Caki2 (cell line): ENCODE results near the gene TSHR. TPM values are rescaled to one million over a fixed set of nuclear protein-coding genes. Genes with fewer than 3 reads are reported as not detected.
"Not testable (repeated sequence)": the region's sequence is repeated elsewhere in the genome, so short reads cannot be mapped to it uniquely, and the experiment has no call there.

ENCODE experiments used
- DNase-seq: peaks from one replicate; pipeline ENCODE4 v3.0.0-alpha.2; 2015; ENCODE audit warnings: low read depth
- in situ Hi-C: cut with HindIII; loops from 2 replicates; pipeline ENCODE4 v1.10.0; 2016; ENCODE audit warnings: low sequenced_read_pairs, low pct_unique_long_range_greater_than_20kb, mixed read lengths
- total RNA-seq: library from RNA; depleted of rRNA; stranded (reverse); fragments of >200 nt; shearing (Covaris generic); gene quantifications from 2 replicates; pipeline ENCODE4 v1.2.3, GENCODE V29; 2014; ENCODE audit warnings: low replicate concordance; rRNA removed

Gene TSHR
- 0.81 TPM in 1 of 2 replicates, not detected in the other for total RNA-seq

DNA sequence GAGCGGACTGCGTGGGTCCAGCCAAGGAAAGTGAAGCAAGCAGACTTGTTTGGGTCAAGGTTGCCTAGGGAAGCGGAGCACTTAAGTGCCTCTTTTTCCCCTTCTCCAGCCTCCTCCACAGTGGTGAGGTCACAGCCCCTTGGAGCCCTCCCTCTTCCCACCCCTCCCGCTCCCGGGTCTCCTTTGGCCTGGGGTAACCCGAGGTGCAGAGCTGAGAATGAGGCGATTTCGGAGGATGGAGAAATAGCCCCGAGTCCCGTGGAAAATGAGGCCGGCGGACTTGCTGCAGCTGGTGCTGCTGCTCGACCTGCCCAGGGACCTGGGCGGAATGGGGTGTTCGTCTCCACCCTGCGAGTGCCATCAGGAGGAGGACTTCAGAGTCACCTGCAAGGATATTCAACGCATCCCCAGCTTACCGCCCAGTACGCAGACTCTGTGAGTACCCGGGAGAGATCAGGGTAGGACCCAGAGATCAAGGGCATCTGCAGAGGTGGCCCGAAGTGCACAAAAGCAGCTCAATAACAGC lies at the start of gene TSHR:
Gene TSHR, plus strand, starts transcription at position 206 of the 526 bp plus-strand sequence. Its CDS starts 60 bp downstream, at position 266.
- DNase-seq, result no peak
- in situ Hi-C loops, result no loop called here

DNA sequence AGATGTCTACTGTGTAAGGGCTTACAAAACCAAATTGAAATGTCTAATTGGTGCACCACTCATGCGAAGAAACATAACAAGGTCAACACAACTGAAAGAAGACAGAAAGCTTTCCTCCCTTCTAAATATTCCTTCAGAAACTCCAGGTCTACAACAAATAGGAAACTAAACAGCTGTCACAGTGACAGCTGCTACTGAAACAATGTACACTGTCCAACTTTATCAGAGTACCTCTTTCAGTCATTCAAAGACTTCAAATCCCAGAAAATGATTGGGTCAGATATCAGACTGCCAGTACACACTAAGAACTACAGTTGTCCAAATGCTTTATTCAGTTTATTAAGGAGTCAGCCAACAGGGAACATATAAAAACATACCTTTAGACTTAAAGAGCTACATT lies 49.1 kb upstream of the TSHR start:
- in situ Hi-C loops, result no loop called here

DNA sequence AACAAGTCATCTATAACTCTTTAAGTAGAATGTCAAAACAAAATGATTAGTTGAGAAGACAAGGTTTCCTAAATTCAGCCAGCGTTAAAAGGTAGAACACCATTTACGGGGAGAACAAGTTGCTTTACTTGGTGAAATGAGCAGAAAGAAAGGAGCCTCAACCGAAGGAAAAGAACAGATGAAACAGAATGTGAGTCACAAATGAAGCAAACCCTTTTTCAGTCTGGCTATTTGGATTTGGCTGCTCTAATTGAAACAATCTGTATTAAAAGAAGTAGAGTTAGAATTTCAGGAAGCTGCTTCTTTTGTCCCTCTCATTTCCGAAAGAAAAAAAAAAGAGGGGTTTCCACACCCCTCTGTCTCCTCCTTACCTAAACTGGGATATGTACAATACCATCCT lies 48.5 kb upstream of the TSHR start:
- in situ Hi-C loops, result no loop called here

More for the DNA sequence above, 49.1 kb upstream of the TSHR start:
- no peak for DNase-seq

DNA sequence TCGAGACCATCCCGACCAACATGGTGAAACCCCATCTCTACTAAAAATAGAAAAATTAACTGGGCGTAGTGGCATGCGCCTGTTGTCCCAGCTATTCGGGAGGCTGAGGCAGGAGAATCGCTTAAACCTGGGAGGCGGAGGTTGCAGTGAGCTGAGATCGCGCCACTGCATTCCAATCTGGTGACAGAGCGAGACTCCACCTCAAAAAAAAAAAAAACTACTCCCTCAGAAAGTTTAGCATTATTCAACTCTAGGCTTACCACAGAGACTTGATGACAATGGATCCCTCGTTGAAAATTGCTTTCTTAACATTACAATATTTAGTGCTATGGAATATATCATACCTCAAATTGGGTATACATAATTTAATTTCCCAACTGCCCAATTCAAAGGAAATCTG lies 43.4 kb upstream of the TSHR start:
- in situ Hi-C loops, DNase-seq: not testable (repeated sequence)

More for the DNA sequence above, 48.5 kb upstream of the TSHR start:
- DNase-seq, result no peak

DNA sequence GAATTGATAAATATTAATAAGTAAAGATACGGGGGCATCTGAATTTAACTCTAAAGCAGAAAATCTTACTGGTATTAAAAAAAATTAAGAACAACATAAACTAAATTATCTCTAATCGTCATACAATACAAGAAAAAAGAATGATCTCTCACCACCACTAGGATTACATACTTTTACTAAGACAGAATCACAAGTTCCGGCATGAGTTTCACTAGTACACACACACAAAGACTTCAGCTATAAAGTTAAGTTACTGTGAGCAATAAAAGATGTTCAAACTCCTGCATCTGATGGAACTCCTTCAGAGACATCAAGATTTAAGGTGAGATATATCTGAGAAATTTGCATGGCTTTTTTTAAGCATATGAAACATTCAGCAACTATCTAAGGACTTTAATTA lies 35.8 kb upstream of the TSHR start:
- in situ Hi-C loops, result no loop called here
- DNase-seq, result no peak

DNA sequence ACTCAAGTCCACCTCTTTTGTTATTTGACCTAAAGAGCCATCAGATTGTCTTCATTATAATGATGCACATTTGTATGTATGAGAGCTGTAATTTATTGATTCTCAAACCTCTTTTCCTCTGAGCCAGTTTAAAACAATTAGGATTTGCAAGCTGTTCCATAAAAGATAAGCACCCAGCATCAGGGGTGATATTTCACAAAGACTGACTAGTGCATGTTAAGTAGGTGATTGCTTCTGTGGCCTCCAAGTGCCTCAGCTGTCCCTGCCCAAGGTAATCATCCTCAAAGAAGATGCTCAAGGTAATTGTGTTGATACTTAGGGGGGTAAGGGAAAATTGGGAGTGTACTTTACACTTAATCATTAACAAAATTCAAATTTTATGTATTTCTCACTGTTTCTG lies 32.1 kb upstream of the TSHR start:
- in situ Hi-C loops, result no loop called here
- DNase-seq, result no peak

DNA sequence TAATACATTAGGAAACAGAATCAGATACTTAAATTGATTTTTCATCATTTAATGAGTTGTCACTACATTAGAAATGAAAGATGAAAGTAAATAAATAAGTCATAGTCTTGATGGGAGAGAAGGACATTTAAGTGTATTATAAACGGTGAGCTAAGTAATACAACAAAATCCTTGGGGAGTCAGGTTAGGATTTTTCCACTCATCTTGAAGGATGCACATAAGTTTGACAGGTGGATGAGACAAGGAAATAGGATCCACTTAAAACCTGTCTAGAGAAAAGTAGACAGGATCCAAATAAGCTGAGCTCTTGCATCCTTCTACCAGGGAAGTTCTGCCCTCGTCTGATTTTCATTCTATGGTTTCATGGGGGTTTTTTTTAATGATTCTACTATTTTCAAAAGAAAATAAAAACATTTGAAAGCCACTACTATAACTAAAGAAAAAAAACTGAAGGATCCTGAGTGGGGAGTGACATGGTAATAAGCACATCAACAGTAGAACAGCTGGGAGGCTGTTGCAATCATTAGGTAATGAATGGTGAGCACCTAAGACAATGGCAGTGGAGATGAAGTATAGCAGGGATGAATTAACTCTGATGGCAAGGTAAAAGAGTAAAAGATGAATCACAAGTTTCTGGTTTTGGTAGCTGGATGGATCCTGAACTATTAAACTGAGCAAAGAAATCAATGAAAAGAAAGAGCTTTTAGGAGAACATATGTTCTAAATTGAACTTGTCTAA lies 30.9 kb upstream of the TSHR start:
- in situ Hi-C loops, result no loop called here
- DNase-seq, result no peak

DNA sequence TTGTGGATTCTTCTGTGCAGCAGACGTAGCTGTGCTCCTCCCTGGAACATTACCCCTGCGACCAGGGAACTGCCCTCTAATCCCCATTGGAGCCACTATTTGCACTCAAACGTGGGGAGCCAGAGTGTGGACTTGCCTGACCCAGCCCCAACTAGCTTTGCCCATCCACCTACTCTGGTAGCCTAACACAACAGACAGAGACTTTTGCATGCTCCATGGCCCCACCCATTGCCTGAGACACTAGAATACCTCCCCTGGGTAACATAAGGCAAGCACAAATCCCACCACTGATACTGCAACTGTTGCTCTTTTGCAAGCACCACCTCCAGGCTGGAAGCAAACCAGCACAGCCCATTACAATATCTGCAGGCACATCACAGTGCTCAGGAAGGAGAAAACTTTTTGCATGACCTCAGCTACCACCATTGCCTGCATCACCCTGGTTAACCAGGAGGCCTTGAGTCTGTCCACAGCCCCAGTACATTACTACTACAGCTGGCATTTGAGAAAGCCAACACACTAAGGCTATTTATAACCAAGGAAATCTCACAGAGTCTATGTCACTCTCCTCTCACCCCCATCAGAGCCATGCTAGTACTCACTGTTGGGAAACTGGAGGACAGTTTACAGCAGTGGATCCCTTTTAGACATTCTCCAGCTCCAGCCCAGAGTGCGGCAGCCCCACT lies 28.9 kb upstream of the TSHR start:
- DNase-seq, result no peak
- in situ Hi-C loops, result no loop called here

DNA sequence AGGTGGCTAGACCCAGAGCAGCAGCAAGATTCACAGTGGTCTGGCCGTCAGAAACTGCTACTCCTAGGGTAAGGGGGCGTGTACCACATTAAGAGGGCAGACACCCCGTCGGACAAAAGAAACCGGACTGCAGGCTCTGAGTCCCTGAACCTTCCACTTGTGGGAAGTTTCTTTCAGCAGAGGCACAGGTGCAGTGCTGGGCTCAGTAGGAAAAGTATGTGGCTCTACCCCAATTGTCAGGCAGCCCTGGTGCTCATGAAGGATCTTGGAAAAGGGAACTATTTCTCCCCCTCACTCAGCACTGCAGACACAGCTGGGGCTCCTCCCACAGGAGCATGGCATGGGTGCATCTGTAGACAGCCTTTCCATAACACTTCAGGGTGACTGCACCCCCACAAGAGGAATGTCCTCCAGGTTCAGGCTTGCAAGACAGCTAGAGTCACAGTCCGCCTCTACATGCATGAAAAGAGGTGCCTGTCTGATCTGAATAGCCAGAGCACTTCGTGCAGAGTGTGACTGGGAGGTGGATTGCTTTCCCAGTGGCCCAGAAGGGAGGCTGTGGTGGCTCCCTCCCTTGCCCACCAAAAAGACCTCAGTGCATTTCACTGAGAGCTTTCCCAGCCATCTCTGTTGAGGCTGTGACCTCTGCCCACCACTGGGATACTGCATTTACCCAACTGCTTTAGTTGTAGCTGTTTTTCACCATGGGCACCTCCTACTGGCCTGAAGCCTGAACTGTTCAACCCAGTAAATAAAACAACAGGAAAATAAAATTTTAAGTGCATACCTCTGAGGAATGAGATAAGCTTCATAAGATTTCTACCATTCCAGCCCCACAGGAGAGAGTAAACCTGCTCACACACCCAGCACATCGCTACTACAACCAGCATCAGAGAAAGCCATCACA lies 28.1 kb upstream of the TSHR start:
- no peak for DNase-seq
- in situ Hi-C loops, result no loop called here

DNA sequence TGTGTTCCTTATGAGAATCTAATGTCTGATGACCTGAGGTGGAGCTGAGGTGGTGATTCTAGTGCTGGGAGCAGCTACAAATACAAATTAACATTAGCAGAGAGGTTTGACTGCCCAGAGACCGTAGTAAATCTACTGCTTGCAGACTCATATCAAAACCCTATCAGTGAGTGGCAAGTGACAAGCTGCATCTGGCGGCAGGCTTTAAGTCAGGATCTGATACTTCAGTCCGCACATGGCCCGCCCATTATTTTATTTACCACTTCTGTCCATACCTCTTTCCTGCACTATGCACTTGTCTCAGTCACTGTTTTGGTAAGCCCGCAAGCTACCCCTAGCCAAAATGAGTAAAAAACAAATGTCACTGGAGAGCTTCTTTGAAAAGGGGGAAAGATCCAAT lies 25.3 kb upstream of the TSHR start:
- in situ Hi-C loops, result no loop called here
- no peak for DNase-seq

DNA sequence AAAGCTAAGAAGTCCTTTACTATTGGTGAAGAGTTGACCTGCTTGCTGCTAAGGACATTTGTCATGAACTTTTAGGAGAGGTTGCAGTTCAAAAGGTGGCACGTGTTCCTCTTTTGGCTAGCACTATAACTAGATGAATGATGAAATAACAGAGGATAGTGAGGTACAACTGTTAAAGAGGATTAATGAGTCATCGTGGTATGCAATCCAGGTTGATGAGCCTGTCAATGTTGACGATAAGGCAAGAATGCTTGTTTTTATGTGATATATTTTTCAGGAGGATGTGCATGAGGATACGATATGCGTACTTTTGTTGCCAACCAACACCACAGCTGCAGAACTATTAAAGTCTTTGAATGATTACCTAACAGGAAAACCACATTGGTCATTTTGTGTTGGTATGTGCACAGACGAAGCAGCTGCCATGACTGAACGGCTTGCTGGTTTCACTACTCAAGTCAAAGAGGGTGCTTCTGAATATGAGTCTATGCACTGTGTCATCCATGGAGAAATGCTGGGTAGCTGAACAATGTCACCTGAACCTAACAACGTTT lies 24.5 kb upstream of the TSHR start:
- in situ Hi-C loops, result no loop called here
- DNase-seq, result peak; percentile 81

DNA sequence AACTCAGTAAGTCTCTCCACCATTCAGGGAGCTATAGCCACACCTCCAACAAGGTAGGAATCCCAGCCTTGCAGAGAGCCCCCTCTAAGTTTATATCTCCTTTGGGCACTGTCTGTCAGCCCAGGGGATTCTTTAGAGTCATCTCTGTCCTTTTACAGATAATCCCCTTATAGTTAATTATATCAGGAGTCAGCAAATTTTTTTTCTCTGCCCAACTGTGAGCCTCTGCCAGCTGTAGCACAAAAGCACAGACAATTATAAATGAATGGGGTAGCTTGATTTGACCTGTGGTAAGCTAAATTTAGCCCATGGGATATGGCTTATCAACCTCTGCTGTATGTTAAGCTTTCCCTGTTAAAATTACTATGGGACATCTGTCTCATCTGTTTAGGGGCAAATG lies 22.1 kb upstream of the TSHR start:
- in situ Hi-C loops, result no loop called here
- DNase-seq, result no peak

DNA sequence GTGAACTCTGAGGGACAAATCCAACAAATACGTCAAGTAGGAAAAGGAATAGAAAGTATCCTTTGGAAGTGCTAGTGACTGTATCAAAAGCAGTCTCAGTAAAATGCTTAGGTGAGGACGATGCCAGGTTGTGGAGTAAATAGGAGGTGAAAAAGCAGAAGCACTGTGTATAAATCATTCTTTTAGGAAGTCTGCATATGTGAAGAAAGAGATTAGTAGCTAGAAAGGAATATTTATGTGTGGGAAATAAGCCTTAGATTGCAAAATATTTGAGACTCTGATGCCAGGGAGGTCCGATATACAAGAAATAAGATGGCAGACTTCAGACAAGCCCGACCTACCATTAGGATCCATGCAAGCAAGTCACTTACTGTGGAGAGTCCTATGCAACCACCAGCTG lies 21.7 kb upstream of the TSHR start:
- in situ Hi-C loops, result no loop called here
- no peak for DNase-seq

DNA sequence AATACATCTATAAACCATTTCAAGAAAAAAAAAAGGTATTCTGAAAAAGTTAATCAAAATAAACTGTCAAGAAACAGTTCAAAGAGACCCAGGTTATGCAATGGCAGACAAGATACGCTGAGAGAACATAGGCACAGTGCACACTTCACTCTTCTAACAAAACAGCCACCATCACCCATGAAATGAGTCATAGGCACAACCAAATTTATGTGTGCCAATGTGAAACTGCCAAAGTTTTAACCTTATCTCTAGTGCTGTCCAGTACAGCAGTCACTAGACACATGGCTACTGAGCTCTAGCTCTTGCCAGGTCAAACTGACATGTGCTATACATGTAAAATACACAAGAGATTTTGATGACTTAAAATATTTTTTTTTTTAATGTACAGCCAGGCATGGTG lies 15.3 kb upstream of the TSHR start:
- DNase-seq, result no peak
- in situ Hi-C loops, result no loop called here

DNA sequence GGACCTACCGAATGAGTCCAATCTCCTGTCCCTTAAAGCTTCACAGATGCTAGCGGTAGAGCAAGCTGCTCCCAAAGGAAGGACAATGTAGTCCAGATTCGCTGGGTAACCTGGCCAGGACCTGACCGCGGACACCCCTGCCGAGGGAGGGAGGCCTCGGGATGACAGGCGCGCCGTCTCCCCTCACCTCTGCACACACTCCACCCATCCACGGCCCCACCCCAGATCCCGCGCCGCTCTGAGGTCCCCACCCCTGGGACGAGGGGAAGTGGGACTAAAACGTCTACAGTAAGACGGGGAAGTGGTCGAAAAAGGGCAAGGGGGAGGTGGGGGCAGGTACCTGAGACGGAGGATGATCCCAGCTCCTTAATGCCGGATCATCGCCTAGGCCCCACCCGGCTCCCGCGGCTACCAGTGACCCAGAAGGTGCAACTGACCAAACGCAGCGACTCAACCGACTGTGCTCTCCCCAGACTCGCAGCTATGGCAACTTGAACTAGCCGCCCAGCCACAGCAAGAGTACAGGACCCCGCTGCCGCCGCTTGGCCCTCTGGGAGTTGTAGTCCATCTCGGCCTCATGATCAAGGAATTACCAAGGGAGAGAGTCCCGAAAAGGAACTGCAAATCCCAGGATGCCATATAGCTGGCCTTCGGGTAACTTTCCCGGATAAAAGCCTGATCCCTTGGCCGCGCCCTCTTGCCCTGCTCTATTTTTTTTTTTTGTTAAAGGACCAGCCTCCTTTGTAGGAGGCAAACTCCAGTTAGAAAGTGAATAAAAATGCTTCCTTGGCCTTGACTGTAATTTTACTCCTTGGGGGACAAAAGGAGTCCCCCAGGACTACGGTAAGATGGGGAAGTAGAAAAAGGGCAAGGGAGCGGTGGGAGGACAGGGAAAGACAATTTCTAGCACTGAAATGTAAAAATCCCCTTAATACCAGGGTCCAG lies 13.9 kb upstream of the TSHR start, which contains the start of gene CEP128:
Gene CEP128, minus strand, starts transcription at position 498 of the 945 bp plus-strand sequence.
- in situ Hi-C loops, result no loop called here
- peak; percentile 96 for DNase-seq

DNA sequence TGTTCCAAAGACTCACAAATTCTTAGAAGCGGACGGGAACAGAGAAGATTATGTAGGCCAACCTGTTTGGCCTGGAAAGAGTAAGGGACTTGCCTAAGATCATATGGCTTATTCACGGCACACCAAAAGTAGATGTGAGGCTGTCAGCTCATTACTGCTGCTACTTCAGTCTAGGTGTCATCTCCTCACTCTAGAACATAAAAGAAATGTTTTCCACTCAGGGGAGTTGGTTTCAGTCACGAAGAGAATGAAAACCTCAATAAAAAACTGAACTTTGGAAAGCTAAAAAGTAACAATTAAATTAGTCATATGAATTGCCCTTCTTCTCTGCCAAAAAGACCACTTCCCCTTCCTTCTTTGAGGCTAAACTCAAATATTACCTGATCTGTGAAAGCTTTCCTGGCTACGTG lies 13.2 kb upstream of the TSHR start:
- no peak for DNase-seq
- in situ Hi-C loops, result no loop called here
